HepG2 (cell line): ENCODE measurements around the gene STARD10. TPM values are rescaled to one million over a fixed set of nuclear protein-coding genes. Genes with fewer than 3 reads are reported as not detected.

Source experiments
- CSRNP1 ChIP-seq: sonication (generic); formaldehyde crosslinking; IDR thresholded peaks from 2 replicates; pipeline ENCODE4 v1.8.1; 2023; ENCODE audit warnings: mild to moderate bottlenecking, missing genetic modification reagents
- E2F5 ChIP-seq: sonication (generic); formaldehyde crosslinking; conservative IDR thresholded peaks from 2 replicates; pipeline ENCODE4 v1.4.0; 2020; ENCODE audit warnings: missing genetic modification reagents
- RERE ChIP-seq: IDR thresholded peaks from 2 replicates; pipeline ENCODE4 v1.6.1; 2016; ENCODE audit warnings: low read depth, missing genetic modification reagents, missing compliant biosample characterization
- RNF219 ChIP-seq: sonication (generic); formaldehyde crosslinking; IDR thresholded peaks from 2 replicates; pipeline ENCODE4 v1.5.0; 2020; ENCODE audit warnings: mild to moderate bottlenecking, missing genetic modification reagents
- TRIM22 ChIP-seq: fragments of 450-650 bp; IDR thresholded peaks from 2 replicates; pipeline ENCODE4 v1.6.1; 2017
- YEATS2 ChIP-seq: sonication (generic); formaldehyde crosslinking; IDR thresholded peaks from 2 replicates; pipeline ENCODE4 v1.4.0; 2020; ENCODE audit warnings: missing genetic modification reagents, borderline replicate concordance
- ZNF142 ChIP-seq: sonication (generic); formaldehyde crosslinking; IDR thresholded peaks from 2 replicates; pipeline ENCODE4 v1.4.0; 2020; ENCODE audit warnings: missing genetic modification reagents
- ZNF225 ChIP-seq: sonication (generic); formaldehyde crosslinking; IDR thresholded peaks from 2 replicates; pipeline ENCODE4 v1.4.0; 2020; ENCODE audit warnings: mild to moderate bottlenecking, missing genetic modification reagents
- ZNF383 ChIP-seq: sonication (generic); formaldehyde crosslinking; IDR thresholded peaks from 2 replicates; pipeline ENCODE4 v1.4.0; 2020; ENCODE audit warnings: missing genetic modification reagents, mild to moderate bottlenecking, borderline replicate concordance
- ZNF780A ChIP-seq: sonication (generic); formaldehyde crosslinking; IDR thresholded peaks from 2 replicates; pipeline ENCODE4 v1.8.0; 2022; ENCODE audit warnings: mild to moderate bottlenecking, missing genetic modification reagents, moderate library complexity
- polyA plus RNA-seq, 8 experiments: library from polyadenylated mRNA; depleted of rRNA in 3 of 8; stranded (reverse) in 7 of 8; unstranded in 1 of 8; fragments of >200 nt; fragmentation: Illumina TruSeq in 4 of 8; extraction: Trizol in 4 of 8; gene quantifications; 2 replicates each; pipeline versions ENCODE4 v1.2.1 to v1.2.3, GENCODE V29; 2011 to 2016; ENCODE audit warnings: low read depth in 4 of 8, missing spikeins in 1 of 8, mixed read lengths in 1 of 8; ENCODE audit not compliant: insufficient read depth in 1 of 8
- total RNA-seq, 5 experiments: library from RNA; depleted of rRNA; stranded (reverse); fragments of >200 nt; fragmentation: Illumina TruSeq; extraction: Trizol; gene quantifications; 2 replicates each; pipeline ENCODE4 v1.2.3, GENCODE V29; 2016; ENCODE audit warnings: low read depth in 1 of 5

The STARD10 gene
- total and polyA plus RNA-seq, 2 of the 13 experiments (the other 11 are each of a cell fraction or from before 2014, with no cell fraction given): 260 to 341 TPM

GRCh38 chr11:72813740-72814285 is 20.0 kb upstream of the STARD10 start (continued):
- TF ChIP-seq ZNF142 (CRISPR knock-in tag) (peak; percentile 23; the same call in 1 of the 2 replicates), ZNF383 (CRISPR knock-in tag) (no peak), E2F5 (no peak), ZNF780A (CRISPR knock-in tag) (no peak), RERE (CRISPR knock-in tag) (no peak), ZNF225 (CRISPR knock-in tag) (no peak), TRIM22 (no peak), YEATS2 (no peak), CSRNP1 (CRISPR knock-in tag) (no peak; the same call in 1 of the 2 replicates), RNF219 (CRISPR knock-in tag) (no peak)
